GM19023 (cell line): Measurements from ENCODE around the gene SFSWAP.
"Not testable (repeated sequence)": the region's sequence is repeated elsewhere in the genome, so short reads cannot be mapped to it uniquely, and the experiment has no call there.

Experiments used
- ATAC-seq: cut with Tn5 transposase; IDR thresholded peaks from one replicate; pipeline ENCODE4 v1.9.1; 2021; ENCODE audit warnings: mild to moderate bottlenecking, moderate library complexity; ENCODE audit not compliant: unreplicated experiment

SFSWAP gene

DNA sequence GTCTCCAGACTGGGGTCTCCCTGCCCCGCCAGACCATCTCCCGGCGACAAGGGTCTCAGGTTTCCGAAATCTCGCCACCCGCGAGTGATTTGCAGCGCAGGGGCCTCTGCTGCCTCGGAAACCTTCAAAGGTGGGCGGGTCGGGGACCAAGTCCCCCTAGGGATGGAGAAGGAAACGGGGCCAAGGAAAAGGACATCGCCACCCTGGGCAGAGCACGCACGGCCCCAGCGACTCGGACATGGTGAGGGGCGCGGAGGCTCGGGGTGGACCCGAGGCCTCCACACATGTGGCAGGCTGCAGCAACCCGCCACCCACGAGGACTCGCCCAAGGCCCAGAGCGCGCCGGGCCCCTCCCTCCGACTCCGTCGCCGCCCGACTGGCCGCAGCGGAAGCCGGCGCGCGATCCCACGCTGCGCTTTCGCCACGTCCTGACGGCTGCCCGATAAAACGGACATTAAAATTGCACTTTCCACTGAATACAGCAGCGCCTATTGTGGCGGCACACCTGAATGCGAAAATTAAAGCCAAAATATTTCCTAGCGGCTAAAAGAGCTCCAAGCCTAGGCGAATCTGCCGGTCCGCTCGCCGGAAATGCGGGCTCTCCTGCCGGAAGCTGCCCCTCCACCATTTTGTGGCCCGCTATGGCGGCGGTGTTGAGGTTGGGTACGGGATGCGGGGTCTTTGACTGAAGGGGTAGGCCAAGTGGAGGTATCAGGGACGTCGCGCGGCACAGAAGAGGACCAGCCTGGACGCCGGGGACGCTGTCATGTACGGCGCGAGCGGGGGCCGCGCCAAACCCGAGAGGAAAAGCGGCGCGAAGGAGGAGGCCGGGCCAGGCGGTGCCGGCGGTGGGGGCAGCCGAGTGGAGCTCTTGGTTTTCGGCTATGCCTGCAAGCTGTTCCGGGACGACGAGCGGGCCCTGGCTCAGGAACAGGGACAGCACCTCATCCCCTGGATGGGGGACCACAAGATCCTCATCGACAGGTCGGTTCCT lies at the start of gene SFSWAP:
TSS of gene SFSWAP (plus strand) at position 627 of the 994 bp plus-strand sequence. CDS start at position 767, 140 bp downstream.
- ATAC-seq, result peak; percentile 93

DNA sequence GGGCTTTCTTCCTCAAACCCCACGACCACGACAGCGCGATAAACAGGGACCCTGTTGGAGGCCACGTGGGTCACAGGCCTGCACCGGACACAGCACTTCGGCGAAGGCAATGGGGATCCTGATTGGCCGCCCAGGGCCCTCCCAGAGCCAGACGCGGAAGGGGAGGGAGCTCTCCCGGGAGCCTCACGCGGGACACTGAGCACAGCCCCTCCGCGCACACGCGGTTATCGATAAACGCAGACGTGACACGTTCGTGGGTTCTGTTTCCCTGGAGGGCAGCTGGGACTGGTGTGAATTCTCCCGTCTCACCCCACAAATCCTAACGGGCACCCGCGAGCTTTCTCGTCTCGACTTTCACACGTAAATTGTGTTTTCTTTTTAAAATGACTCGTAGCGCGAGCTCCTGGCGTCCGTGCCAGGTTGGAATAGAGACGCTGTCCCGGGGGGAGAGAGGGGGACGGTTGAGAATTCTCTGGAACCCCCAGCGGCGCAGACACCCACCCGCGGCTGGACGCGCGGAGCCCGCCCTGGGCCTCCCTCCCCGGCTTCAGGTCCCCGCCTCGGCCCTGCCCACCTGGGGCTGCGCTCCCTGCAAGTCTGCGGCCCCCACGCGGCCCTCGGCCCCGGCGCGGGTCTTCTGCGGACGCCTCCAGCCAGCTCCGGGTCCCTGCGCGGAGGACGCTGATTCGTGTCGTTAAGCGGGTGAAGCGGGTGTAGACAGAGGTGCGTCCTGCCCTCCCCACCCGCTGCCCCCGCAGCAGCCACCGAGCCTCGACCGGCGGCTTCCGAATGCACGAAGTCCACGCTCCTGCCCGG lies 49.5 kb upstream of the SFSWAP start:
- ATAC-seq, result not testable (repeated sequence)

DNA sequence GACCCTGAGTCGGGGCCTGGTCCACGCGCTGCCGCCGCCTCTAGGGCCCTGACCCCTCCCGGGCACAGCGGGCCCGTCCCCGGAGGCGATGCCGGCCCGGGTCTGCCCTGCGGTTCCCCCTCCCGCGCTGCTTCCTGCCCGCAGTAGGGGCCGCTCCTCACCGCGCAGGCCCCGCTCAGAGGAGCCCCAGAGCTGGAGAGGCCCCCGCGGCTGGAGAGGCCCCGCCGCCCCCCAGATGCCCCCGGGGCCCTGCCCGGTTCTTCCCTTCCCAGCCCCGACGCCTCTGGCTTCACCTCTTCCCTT lies 49.0 kb upstream of the SFSWAP start:
- ATAC-seq, result not testable (repeated sequence)

DNA sequence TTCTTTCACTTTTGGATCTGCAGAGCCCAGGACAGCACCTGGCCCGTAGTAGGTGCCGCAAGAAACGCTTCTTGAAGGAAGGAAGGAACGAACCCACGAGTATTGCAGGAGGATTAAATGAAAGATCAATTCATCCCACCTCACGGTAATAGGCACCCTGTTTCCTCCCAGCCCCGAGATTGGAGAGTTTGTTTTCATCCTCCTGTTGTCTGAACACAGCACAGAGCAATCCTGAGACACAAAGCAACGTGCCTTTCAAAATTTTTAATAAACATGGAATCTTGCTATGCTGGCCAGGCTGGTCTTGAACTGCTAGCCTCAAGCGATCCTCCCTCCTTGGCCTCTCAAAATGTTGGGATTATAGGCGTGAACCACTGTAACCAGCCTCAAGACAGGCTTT lies 48.5 kb upstream of the SFSWAP start:
- ATAC-seq, result not testable (repeated sequence)

- ATAC-seq, result not testable (repeated sequence)
These were observed 45.2 kb upstream of the SFSWAP start for GRCh38 chr12:131665666-131666065.

DNA sequence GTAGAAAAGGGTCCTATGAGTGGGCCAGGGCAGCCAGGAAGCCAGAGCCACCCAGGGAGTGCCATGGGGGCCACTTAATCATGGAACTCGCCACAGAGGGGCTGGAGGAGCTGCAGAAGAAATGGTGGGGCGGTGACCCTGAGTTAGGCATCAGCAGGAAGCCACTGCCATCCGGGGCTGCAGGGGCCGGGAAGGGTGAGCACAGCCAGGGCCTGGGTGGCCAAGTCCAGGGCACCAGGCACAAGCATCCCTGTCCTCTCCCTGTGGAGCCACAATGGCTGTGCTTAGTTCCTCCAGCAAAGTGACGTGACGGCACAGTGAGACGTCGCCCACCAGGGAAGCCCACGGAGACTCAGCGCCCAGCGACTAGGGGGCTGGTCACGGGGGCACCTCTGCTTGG lies 44.4 kb upstream of the SFSWAP start:
- ATAC-seq, result not testable (repeated sequence)

GRCh38 chr12:131666978-131667601 lies 43.8 kb upstream of the SFSWAP start:
- not testable (repeated sequence) for ATAC-seq

DNA sequence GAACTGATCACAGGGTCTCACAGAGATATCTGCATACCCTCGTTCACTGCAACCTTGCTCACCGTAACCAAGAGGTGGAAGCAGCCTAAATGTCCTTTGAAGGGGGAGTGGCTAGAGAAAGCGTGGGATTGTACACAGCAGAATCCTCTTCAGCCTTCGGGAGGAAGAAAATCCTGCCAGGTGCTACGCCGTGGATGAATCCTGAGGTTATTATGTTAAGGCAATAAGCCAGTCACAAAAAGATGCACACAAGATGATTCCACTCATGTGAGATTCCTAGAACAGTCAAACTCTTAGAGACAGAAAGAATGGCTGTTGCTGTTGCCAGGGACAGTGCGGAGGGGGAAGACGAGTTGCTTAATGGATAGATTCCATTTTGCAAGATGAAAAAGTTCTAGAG lies 39.6 kb upstream of the SFSWAP start:
- no peak for ATAC-seq

- no peak for ATAC-seq
These were observed 39.0 kb upstream of the SFSWAP start for GRCh38 chr12:131671871-131672270.

DNA sequence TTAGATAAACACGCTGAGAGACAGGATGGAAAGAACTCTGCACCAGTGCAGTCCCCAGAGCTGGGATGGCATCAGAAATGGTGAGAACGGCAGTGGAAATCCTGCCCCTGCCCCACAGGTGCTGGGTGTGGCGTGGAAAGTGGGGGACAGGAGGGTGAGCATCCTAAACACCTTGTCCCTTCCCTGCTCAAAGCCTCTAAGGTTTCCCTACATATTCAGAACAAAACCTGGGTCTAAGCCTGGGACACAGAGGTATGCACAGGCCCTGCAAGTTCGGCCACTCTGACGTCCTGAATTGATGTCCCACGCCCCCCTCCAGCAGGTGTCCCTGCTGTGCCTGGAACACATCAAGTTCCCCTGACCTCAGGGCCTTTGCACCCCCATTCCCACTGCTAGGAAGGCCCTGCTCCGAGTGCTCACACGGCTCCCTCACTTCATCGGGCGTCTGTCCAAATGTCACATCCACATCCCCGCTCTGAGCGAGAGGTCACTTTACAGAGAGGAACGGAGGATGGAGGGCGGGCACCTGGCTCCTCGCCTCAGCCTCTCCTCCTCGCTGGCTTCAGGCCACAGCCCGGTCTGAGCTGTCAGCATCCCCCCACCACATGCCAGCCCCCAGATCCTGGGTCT lies 38.5 kb upstream of the SFSWAP start:
- ATAC-seq, result no peak

- ATAC-seq, result no peak
These were observed 37.7 kb upstream of the SFSWAP start for GRCh38 chr12:131672941-131673887.

- ATAC-seq, result no peak
These were observed 37.0 kb upstream of the SFSWAP start for GRCh38 chr12:131673888-131674257.

GRCh38 chr12:131674373-131674772 lies 36.5 kb upstream of the SFSWAP start:
- ATAC-seq, result no peak

GRCh38 chr12:131675126-131676080 lies 35.5 kb upstream of the SFSWAP start:
- no peak for ATAC-seq

- ATAC-seq, result no peak
These were observed 34.3 kb upstream of the SFSWAP start for GRCh38 chr12:131676544-131676943.

DNA sequence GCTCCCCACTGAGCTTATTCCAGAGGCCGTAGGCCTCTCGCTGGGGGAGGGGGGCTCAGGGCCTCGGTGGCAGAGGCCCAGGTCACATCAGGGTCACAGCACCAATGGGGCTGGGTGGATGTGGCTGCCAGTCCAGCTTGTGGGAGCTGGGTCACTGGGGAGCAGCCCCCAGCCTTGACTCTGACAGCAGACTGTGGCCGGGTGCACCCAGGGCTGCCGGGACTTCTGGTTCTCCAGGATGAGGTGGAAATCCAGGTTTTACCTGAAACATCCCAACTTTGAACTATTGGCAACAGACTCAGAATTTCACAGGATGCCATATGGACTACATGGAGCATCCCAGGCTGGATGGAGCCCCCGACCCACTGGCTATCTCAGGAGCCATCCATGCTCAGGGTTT lies 33.8 kb upstream of the SFSWAP start:
- ATAC-seq, result not testable (repeated sequence)

DNA sequence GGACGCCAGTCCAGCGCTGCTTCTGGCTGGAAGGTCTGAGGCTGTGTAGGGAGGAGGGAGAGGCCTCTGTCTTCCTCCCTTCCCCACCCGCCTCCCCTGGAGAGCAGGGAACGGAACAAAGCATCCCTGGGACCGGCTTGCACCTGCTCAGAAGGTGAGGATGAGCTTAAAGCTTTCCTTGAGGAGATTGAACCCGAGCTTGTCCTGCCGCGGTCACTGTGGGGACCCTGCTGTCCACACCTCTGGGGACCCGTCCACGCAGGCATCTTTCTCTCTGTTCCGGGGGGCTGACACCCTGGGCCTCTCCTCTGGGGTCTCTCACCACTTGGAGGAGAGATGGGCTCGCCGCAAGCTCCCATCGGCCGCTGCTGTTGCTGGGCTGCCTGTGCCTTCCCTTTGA lies 33.2 kb upstream of the SFSWAP start:
- no peak for ATAC-seq

DNA sequence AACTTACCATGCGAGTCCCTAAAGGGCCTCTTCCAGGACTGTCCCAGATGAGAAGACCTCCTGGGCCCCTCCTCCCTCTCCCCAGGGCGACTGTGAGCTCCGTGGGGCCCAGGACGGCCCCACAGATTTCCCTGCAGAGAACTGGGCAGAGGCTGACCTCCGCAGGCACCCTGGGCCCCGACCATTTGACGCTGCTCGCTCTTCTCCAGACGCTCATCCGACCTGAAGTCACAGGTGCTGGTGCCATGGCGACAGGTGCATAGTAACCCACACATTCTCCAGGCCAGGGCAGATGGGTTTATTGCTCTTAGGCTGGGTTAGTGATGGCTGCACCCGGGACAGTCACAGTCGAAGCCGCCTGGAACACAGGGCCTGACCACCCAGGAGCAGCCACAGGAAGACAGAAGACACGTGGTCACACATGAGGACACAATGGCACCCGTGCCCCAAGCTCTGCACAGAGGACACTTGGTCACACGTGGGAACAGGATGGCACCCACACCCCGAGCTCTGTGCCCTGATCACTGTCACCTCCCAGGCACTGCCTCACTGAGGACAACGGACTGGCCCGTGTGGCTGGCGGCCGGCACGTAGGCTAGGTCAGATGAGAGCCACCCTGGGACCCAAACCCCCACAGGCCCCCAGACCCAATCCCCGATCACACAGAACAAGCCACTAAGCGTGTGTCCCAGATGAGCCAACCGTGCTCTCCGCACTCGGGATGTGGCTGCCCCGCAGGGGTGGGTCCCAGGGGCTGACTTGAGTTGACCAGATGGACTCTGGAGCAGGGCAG lies 32.3 kb upstream of the SFSWAP start:
- ATAC-seq, result not testable (repeated sequence)
